Endothelial cell of umbilical vein (primary cell): Measurements from ENCODE around the gene NKG7. TPM values are rescaled to one million over a fixed set of nuclear protein-coding genes. Genes with fewer than 3 reads are reported as not detected.

Experiments
- BruUV-seq: library from RNA; stranded (reverse); fragments of 400-500 nt; replicated peaks from 2 replicates; lab custom pipeline; 2021; lab: Mats Ljungman, UMichigan
- CTCF ChIA-PET: fragments of 300-600, 350-600 bp; sonication (Branson Sonifier 250); formaldehyde crosslinking; loops from one replicate; lab custom pipeline; 2021; ENCODE audit warnings: antibody characterized with exemption, inconsistent platforms; lab: Charles Lee
- POLR2A ChIA-PET: fragments of 300-600, 350-600 bp; sonication (Branson Sonifier 250); formaldehyde crosslinking; loops from one replicate; lab custom pipeline; 2021; ENCODE audit warnings: antibody characterized with exemption, inconsistent platforms; lab: Charles Lee
- DNase-seq: peaks from one replicate; pipeline ENCODE4 v3.0.0-alpha.2; 2011; ENCODE audit warnings: low read depth, low spot score
- FAIRE-seq: peaks from 2 replicates; lab custom pipeline; 2011; peaks lifted over from hg19 to GRCh38; lab: Jason Lieb, UNC
- H2AFZ ChIP-seq: 2 replicates; pipeline ENCODE4 v1.6.0; 2012; ENCODE audit warnings: low read depth, low read length, control low read depth, inconsistent platforms
- H3K27ac ChIP-seq: 2 replicates; pipeline ENCODE4 v1.5.1; 2011; ENCODE audit warnings: low read depth, mild to moderate bottlenecking, control low read depth, low read length, moderate library complexity; ENCODE audit not compliant: insufficient read depth
- H3K27me3 ChIP-seq, 2 experiments: 2 replicates each; pipeline versions ENCODE4 v1.6.0 to v1.6.1; 2011; ENCODE audit warnings: low read length in 2 of 2, mixed read lengths in 1 of 2; ENCODE audit not compliant: control insufficient read depth in 2 of 2, insufficient read depth in 2 of 2
- H3K36me3 ChIP-seq, 2 experiments: 2 replicates in 1 of 2; 3 replicates in 1 of 2; pipeline ENCODE4 v1.5.1; 2011; ENCODE audit warnings: low read length in 2 of 2, mild to moderate bottlenecking in 1 of 2, moderate library complexity in 1 of 2; ENCODE audit not compliant: control insufficient read depth in 2 of 2, insufficient read depth in 2 of 2; ENCODE audit errors: extremely low read depth in 1 of 2
- H3K4me1 ChIP-seq: 3 replicates; pipeline ENCODE4 v1.5.1; 2011; ENCODE audit warnings: mild to moderate bottlenecking, low read length; ENCODE audit not compliant: control insufficient read depth, insufficient read depth; ENCODE audit errors: extremely low read depth
- H3K4me2 ChIP-seq: 2 replicates; pipeline ENCODE4 v1.6.1; 2011; ENCODE audit warnings: low read length, control low read depth, mixed read lengths; ENCODE audit not compliant: insufficient read depth
- H3K4me3 ChIP-seq, 3 experiments: fragments of 200-600 bp in 1 of 3; sonication (generic), shearing (Covaris generic) in 1 of 3; replicated peaks in 1 of 3; 2 replicates each; pipeline ENCODE4 v1.5.1; 2011 to 2016; ENCODE audit warnings: control low read depth in 3 of 3, low read length in 3 of 3, mild to moderate bottlenecking in 2 of 3, inconsistent platforms in 1 of 3, low read depth in 1 of 3, moderate library complexity in 1 of 3; ENCODE audit not compliant: insufficient read depth in 1 of 3
- H3K79me2 ChIP-seq: 2 replicates; pipeline ENCODE4 v1.6.0; 2012; ENCODE audit warnings: low read length, inconsistent platforms; ENCODE audit not compliant: control insufficient read depth, insufficient read depth
- H3K9ac ChIP-seq: replicated peaks from 2 replicates; pipeline ENCODE3; 2011; ENCODE audit warnings: low read length, control low read depth; ENCODE audit not compliant: insufficient read depth; ENCODE audit errors: extremely low read depth
- H3K9me1 ChIP-seq: replicated peaks from 3 replicates; pipeline ENCODE4 v1.6.0; 2011; ENCODE audit warnings: mild to moderate bottlenecking, low read length; ENCODE audit not compliant: control insufficient read depth, insufficient read depth; ENCODE audit errors: extremely low read depth
- H3K9me3 ChIP-seq: replicated peaks from 2 replicates; pipeline ENCODE4 v1.5.1; 2012; ENCODE audit warnings: low read length, inconsistent platforms; ENCODE audit not compliant: control insufficient read depth, insufficient read depth
- H4K20me1 ChIP-seq: replicated peaks from 2 replicates; pipeline ENCODE3; 2011; ENCODE audit warnings: mild to moderate bottlenecking, low read length; ENCODE audit not compliant: control insufficient read depth, insufficient read depth; ENCODE audit errors: extremely low read depth
- EZH2 ChIP-seq: IDR thresholded peaks from 2 replicates; pipeline ENCODE4 v1.6.1; 2012; ENCODE audit warnings: borderline replicate concordance, low read depth, mild to moderate bottlenecking, moderate library complexity, low read length, inconsistent platforms; ENCODE audit not compliant: severe bottlenecking
- FOS ChIP-seq: IDR thresholded peaks from 2 replicates; pipeline ENCODE4 v1.6.1; 2011; ENCODE audit warnings: mild to moderate bottlenecking, low read length, moderate library complexity, borderline replicate concordance; ENCODE audit not compliant: insufficient read depth
- GATA2 ChIP-seq: IDR thresholded peaks from 2 replicates; pipeline ENCODE4 v1.7.0; 2011; ENCODE audit warnings: low read depth, mild to moderate bottlenecking, moderate library complexity, mixed read lengths, low read length; ENCODE audit not compliant: insufficient read length, insufficient read depth
- JUN ChIP-seq: IDR thresholded peaks from 2 replicates; pipeline ENCODE4 v1.6.1; 2011; ENCODE audit warnings: borderline replicate concordance, low read depth; ENCODE audit not compliant: insufficient read length, insufficient read depth
- MYC ChIP-seq: IDR thresholded peaks from one replicate; pipeline ENCODE4 v1.6.1; 2011; ENCODE audit warnings: mild to moderate bottlenecking, low read depth, low read length
- POLR2A ChIP-seq: IDR thresholded peaks from 2 replicates; pipeline ENCODE4 v1.6.1; 2012; ENCODE audit warnings: low read depth, mild to moderate bottlenecking, control low read depth, low read length
- POLR2AphosphoS5 ChIP-seq: IDR thresholded peaks from 2 replicates; pipeline ENCODE4 v1.6.1; 2012; ENCODE audit warnings: low read depth, mild to moderate bottlenecking, control low read depth, low read length, moderate library complexity; ENCODE audit not compliant: insufficient read depth
- dilution Hi-C: fragments of 300-500 bp; cut with MboI; formaldehyde crosslinking; loops from one replicate; pipeline ENCODE4 v1.15.0; 2019; ENCODE audit warnings: low sequenced_read_pairs; ENCODE audit not compliant: extremely low pct_ligation_motif_present
- intact Hi-C: fragments of 100-400 bp; cut with micrococcal nuclease; formaldehyde crosslinking; loops from one replicate; pipeline ENCODE4 v1.10.0; 2022
- polyA plus RNA-seq, 4 experiments: library from polyadenylated mRNA; depleted of rRNA in 3 of 4; stranded (reverse) in 3 of 4; unstranded in 1 of 4; fragments of >200 nt; gene quantifications; 2 replicates each; pipeline versions ENCODE4 v1.2.1 to v1.2.3, GENCODE V29; 2011 to 2012; ENCODE audit warnings: missing spikeins in 1 of 4
- total RNA-seq: library from RNA; stranded (reverse); gene quantifications from 2 replicates; pipeline ENCODE4 v1.2.3, GENCODE V29; 2021
- TF ChIP-seq, protein P1 (sequence below): IDR thresholded peaks from 2 replicates; pipeline ENCODE4 v1.6.1; 2011; ENCODE audit not compliant: insufficient read depth, insufficient read length
- TF ChIP-seq, protein P2 (sequence below), 2 donors: IDR thresholded peaks; 1 replicate in 1 of 2; 2 replicates in 1 of 2; pipeline ENCODE4 v1.5.1; 2011; ENCODE audit warnings: low read length in 2 of 2, mild to moderate bottlenecking in 2 of 2, moderate library complexity in 2 of 2, control low read depth in 1 of 2, inconsistent platforms in 1 of 2, low read depth in 1 of 2; ENCODE audit not compliant: insufficient read depth in 1 of 2; ENCODE audit errors: extremely low read depth in 1 of 2

Gene NKG7
- total and polyA plus RNA-seq, 2 donors (not counting 3 experiments of a cell fraction or from before 2014, with no cell fraction given): not detected

DNA sequence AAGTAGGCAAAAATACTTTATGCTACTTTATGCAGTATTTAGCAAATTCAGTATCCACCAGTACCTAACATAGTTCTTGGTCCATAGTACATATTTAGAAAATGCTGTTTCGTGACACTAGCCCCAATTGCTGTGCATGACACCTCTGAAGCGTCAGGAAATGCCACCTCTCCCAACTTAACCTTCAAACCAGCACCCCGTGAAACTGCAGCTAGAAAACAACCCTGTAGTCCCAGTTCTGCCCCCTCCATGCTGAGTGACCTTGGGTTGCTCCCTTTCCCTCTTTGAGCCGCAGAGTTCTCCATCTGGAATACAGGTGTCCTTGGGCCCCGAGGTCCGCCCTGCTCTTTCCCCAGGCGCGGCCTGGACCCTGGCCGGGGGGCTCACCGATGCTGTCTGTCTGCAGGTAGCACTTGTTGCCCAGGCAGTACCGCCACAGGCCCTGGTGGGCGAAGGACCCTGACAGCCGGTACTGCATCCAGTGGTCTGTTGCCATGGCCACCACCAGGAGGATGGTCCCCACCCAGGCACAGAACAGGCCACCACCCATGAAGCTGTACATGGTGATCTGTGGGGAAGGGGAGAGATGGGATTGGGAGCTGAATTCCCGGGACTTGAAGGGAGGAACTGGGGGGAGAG lies 14.5 kb upstream of the NKG7 start:
- Histone ChIP-seq H3K4me1 (no peaks in the 10 kb centered on the region), H3K27ac (no peak overlapping the region), H3K79me2 (no peaks in the 10 kb centered on the region), H3K9me1 (no peaks in the 10 kb centered on the region), H3K9me3 (no peaks in the 10 kb centered on the region), H2AFZ (no peak overlapping the region), H3K4me2 (no peak overlapping the region), H3K36me3 (no peaks in the 10 kb centered on the region), H3K27me3 (no peaks in the 10 kb centered on the region), H3K4me3 (no peak overlapping the region), H4K20me1 (no peaks in the 10 kb centered on the region), H3K9ac (no peak overlapping the region)
- DNase-seq (no peak), FAIRE-seq (no peak)
- intact Hi-C loops (no loop called here), dilution Hi-C loops (no loop called here)
- BruUV-seq: no TSS peak
- no peak for TF ChIP-seq MYC
- no peak for TF ChIP-seq FOS
- TF ChIP-seq, protein P1, sequence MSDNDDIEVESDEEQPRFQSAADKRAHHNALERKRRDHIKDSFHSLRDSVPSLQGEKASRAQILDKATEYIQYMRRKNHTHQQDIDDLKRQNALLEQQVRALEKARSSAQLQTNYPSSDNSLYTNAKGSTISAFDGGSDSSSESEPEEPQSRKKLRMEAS: no peak
- no peak for TF ChIP-seq GATA2
- TF ChIP-seq JUN: no peak
- no peak for TF ChIP-seq EZH2
- TF ChIP-seq, protein P2, sequence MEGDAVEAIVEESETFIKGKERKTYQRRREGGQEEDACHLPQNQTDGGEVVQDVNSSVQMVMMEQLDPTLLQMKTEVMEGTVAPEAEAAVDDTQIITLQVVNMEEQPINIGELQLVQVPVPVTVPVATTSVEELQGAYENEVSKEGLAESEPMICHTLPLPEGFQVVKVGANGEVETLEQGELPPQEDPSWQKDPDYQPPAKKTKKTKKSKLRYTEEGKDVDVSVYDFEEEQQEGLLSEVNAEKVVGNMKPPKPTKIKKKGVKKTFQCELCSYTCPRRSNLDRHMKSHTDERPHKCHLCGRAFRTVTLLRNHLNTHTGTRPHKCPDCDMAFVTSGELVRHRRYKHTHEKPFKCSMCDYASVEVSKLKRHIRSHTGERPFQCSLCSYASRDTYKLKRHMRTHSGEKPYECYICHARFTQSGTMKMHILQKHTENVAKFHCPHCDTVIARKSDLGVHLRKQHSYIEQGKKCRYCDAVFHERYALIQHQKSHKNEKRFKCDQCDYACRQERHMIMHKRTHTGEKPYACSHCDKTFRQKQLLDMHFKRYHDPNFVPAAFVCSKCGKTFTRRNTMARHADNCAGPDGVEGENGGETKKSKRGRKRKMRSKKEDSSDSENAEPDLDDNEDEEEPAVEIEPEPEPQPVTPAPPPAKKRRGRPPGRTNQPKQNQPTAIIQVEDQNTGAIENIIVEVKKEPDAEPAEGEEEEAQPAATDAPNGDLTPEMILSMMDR (IDR thresholded peaks at IDR 0.05; ENCODE audit: extremely low read depth in 1 of 2, insufficient read depth in 1 of 2, low read depth in 1 of 2, low read length in 2 of 2): no peak
- no peak for TF ChIP-seq POLR2A
- no peak for TF ChIP-seq POLR2AphosphoS5
- POLR2A ChIA-PET: no interaction called here
- CTCF ChIA-PET: interaction anchor here (0.6 to 0.8 kb wide), 2 partner anchors 9 to 34 kb away, joined by 3 to 4 read pairs; no protein-coding TSS in a partner anchor
